ENCODE results near the gene CLDN6.

DNA sequence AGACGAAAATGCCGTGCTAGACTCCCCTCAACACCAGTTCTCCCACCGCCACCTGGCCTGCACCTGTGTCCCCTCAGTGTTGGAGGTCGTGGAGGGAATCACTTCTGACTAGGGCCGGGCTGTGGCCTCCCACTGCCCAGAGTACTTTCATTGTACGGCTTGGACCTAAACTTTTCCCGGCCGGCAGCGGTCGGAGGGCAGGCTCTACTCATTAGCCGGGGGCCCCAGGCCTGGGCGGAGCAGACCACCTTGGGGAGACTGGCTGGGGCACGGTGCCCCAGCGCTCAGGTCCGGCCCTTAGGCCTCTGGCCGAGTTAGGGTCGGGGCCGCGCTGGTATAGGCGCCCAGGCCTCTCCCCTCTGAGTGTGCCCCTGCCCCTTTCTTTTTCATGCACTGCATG lies 639 bp downstream of the CLDN6 start:
- TF ChIP-seq, protein P1, sequence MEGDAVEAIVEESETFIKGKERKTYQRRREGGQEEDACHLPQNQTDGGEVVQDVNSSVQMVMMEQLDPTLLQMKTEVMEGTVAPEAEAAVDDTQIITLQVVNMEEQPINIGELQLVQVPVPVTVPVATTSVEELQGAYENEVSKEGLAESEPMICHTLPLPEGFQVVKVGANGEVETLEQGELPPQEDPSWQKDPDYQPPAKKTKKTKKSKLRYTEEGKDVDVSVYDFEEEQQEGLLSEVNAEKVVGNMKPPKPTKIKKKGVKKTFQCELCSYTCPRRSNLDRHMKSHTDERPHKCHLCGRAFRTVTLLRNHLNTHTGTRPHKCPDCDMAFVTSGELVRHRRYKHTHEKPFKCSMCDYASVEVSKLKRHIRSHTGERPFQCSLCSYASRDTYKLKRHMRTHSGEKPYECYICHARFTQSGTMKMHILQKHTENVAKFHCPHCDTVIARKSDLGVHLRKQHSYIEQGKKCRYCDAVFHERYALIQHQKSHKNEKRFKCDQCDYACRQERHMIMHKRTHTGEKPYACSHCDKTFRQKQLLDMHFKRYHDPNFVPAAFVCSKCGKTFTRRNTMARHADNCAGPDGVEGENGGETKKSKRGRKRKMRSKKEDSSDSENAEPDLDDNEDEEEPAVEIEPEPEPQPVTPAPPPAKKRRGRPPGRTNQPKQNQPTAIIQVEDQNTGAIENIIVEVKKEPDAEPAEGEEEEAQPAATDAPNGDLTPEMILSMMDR (IDR thresholded peaks at IDR 0.05 in 2 of 3, conservative IDR thresholded peaks at IDR 0.05 in 1 of 3; ENCODE audit: insufficient read depth in 2 of 3, low read depth in 1 of 3, low read length in 3 of 3), result no peak
- TF ChIP-seq THRAP3 (IDR thresholded peaks at IDR 0.05; ENCODE audit: borderline replicate concordance) (no peak), ZNF507 (tag; conservative IDR thresholded peaks at IDR 0.05) (no peak), BDP1 (IDR thresholded peaks at IDR 0.05; ENCODE audit: insufficient read depth, insufficient read length) (no peak), RCOR1 (IDR thresholded peaks at IDR 0.05; ENCODE audit: borderline replicate concordance in 1 of 2, low read depth in 2 of 2, low read length in 2 of 2) (no peak), ZNF408 (CRISPR knock-in tag; IDR thresholded peaks at IDR 0.05; ENCODE audit: low read depth) (no peak), SMAD1 (IDR thresholded peaks at IDR 0.05; ENCODE audit: low read depth, low read length, partially characterized antibody) (no peak), TAF1 (IDR thresholded peaks at IDR 0.05; ENCODE audit: control insufficient read depth, extremely low read depth, insufficient read depth, low read length, severe bottlenecking) (no peak), NRF1 (conservative IDR thresholded peaks at IDR 0.05 in 1 of 2, IDR thresholded peaks at IDR 0.05 in 1 of 2) (no peak), MAZ (CRISPR knock-in tag; conservative IDR thresholded peaks at IDR 0.05 in 1 of 2, IDR thresholded peaks at IDR 0.05 in 1 of 2) (no peak), LEF1 (IDR thresholded peaks at IDR 0.05) (no peak), JUN (IDR thresholded peaks at IDR 0.05; ENCODE audit: borderline replicate concordance, low read depth, low read length) (no peak), JUN (CRISPR knock-in tag; IDR thresholded peaks at IDR 0.05; ENCODE audit: borderline replicate concordance) (no peak)

Measured in K562 (cell line).